ENCODE results near the gene ATP8A2. TPM values are rescaled to one million over a fixed set of nuclear protein-coding genes. Genes with fewer than 3 reads are reported as not detected.
"Not testable (repeated sequence)": the region's sequence is repeated elsewhere in the genome, so short reads cannot be mapped to it uniquely, and the experiment has no call there.

Gene ATP8A2
- total RNA-seq, 1 donor from 2014 or later = 47.3 TPM

DNA sequence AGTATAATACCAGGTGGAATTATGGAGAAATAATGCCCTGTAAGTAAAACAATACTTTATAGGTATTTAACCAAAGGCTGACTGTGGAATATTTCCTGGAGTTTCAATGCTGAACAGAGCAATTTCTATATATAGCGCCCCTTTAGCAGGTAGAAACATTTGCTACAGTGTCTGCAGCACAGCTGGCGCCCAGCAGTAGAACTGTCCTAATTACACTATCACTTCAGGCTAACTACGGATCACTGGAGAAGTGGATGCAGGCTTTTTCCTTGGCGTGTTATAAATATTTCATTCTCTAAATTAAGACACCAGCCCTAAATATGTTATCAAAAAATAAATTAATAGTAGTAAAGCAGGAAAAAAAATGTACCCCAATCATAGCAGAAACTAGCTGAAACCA, 677.0 kb downstream of the ATP8A2 start:
- DNase-seq = no peak

DNA sequence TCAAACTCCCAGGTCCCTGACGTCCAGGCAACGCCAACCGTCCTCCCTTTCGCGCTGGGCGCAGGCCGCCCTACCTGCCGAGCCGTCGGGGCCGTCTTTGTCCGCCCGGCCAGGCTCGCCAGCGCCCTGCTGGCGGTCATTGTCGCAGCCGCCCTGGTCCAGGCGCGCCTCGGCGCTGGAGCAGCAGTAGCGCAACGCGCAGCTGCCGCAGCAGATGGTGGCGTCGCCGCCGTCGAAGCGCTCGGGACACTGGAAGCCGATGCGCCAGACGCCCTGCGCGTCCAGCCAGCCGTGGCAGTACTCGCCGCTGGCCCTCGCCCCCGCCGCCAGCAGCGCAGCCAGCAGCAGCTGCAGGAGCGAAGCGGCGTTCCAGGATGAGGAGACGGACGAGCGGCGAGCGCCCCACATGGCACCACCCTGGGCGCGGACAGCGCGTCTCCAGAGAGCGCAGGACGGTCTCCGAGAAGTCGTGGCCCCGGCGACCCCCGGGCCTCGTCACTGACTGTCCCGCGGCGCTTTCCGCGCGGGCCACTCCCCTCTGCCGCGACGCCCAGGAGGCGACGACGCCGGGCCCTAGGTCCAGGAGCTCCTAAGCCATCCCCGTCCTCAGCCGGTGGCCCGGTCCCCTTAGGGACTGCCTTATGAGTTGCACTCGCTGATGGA, 678.9 kb downstream of the ATP8A2 start:
- no peak for DNase-seq

DNA sequence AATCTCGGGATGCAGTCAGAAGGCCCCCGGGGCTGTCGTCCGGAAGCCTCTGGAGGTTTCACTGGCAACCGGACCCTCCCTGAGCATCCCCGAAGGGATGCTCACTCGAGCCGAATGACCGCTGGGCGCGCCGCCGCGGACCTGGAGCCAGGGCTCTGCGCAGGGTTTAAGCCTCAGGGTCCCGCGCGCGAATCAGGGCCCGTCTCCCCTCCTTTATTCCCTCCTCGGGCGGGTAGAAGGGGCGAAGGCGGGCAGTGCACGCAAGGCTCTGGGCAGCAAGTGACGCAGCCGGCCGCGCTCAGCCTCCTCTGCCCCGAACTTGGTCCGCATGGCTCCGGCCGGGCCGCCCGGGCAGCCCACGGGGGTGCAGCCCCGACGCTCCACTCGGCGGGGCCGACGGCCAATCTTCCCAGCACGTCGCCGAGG, 679.5 kb downstream of the ATP8A2 start:
- DNase-seq = no peak

- no peak for DNase-seq
Measured at GRCh38 chr13:26051657-26052311, 680.0 kb downstream of the ATP8A2 start, which contains the start of gene SHISA2. SHISA2 (minus strand) TSS chr13:26052016; CDS start chr13:26050975, 1,041 bp downstream.

DNA sequence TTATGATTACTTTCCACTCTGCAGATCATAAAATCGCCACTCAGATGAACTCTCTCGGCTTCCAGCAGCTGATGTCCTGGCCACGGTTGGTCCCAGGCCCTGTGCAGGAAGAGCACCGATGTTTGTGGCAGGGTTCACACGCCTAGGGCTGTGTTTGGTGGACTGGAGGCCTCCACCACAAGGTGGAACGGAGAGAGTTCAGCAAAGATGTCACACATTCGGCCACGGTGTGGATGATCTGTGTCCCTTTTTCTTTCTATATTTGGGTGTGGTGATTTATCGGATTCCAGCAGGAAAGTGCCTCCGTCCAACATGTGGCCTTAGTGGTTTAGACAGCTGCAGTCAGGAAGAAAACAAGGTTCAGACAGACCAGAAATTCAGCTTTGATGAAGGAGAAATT, 680.6 kb downstream of the ATP8A2 start:
- DNase-seq = no peak

DNA sequence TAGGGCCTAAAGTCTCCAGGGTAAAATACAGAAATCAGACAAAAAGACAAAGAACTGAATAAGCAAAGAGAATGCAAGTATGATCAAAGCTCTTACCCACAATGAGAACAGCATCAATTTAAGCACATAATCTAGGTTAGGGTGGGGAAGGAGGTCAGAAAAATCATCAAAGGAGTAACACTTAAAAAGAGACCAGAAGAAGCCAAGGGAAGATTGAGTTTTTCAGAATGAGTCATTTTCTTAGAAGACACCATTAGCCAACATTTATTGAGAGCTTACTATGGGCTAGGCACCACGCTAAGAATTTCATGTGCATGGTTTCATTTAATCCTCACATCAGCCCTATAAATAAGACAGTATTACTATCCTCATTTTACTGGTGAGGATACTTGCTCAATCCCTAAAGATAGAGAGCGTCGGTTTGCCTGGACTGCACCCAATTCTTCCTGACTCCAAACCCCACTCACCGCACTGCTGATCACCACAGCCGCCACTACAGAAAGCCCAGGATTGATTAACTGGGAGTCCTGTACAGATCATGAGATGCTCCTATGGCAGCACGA, 681.7 kb downstream of the ATP8A2 start:
- no peak for DNase-seq

DNA sequence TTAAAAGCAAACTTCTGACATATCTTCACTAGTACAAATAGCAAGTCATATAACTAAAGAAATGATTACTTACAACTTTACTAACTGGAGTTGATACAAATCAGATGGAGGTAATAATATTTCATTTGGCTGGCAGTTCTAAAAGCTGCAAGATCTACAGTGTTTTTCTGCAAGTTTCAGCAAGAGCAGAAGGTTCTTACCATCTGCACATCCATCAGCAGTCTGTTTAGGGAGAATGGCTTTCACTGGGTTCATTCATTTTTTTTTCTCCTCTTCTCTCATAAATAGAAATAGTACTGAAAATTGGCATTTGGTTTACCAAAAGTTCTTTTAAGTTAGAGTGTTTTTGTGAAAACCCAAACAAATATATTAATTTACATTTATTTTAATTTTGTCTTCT, 683.1 kb downstream of the ATP8A2 start:
- DNase-seq = no peak

GRCh38 chr13:26058704-26059103, 686.9 kb downstream of the ATP8A2 start:
- no peak for DNase-seq

DNA sequence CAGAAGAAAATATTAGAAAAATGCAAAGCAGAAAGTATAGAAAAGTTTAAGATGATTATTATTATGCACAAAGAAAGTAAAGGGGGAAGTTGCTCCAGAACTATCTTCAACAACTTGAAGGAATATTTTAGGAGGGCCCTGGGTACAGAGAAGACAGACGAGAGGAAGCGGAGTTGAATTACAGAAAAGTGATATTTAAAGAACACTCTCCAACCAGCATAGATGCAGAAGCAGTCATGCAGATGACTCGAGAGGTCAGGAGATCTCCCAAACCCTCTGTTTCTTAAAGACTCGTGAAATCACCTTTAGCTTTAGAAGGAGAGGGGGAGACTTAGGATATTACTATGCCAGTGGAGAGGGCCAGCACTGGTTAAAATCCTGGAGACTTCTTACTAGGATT, 688.6 kb downstream of the ATP8A2 start:
- DNase-seq = no peak

DNA sequence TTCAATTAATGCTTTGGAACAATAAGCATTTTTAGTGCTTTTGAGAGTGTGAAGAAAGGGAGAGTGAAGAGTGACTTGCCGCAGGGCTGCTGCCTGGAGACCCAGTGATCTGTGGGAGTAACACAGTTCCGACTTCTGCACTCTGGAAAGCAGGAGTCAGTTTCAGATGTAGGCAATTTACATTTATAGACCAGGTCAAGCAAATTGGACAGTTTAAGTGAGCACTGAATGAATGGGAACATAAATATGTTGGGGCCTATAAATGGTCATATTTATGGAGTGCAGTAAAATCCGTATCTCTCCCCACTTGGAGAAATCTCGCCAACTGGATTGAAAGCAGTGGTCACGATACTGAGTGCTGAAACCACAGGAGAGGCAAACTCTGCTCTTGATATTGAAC, 689.5 kb downstream of the ATP8A2 start:
- DNase-seq = no peak

GRCh38 chr13:26061947-26062346, 690.2 kb downstream of the ATP8A2 start:
- DNase-seq = no peak

- peak; percentile 18 for DNase-seq
Measured at GRCh38 chr13:26062853-26063444, 691.2 kb downstream of the ATP8A2 start.

- DNase-seq = not testable (repeated sequence)
Measured at GRCh38 chr13:26066492-26066891, 694.7 kb downstream of the ATP8A2 start.

DNA sequence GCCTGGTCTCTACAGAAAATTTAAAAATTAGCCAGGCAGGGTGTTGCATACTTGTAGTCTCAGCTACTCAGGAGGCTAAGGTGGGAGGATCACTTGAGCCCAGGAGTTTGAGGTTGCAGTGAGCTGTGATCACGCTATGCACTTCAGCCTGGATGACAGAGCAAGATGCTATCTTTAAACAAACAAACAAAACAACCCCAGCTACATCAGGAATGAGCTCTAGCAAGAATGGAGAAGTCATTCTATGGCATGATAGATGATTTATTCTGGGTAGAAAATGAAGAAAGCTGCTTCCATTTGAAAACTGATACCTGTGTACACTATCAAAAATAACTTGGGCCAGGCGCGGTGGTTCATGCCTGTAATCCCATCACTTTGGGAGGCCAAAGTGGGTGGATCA, 695.8 kb downstream of the ATP8A2 start:
- DNase-seq = no peak

DNA sequence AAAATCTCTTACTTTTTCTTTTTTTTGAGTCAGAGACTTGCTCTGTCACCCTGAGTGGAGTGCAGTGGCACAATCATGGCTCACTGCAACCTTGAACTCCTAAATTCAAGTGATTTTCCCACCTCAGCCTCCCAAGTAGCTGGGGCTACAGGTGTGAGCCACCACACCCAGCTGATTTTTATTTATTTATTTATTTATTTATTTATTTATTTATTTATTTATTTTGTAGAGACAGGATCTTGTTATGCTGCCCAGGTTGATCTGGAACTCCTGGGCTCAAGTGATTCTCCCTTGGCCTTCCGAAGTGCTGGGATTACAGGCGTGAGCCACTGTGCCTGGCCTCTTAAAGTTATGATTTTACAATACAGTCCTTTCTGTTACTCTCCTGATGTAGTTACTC, 696.6 kb downstream of the ATP8A2 start:
- DNase-seq = not testable (repeated sequence)

DNA sequence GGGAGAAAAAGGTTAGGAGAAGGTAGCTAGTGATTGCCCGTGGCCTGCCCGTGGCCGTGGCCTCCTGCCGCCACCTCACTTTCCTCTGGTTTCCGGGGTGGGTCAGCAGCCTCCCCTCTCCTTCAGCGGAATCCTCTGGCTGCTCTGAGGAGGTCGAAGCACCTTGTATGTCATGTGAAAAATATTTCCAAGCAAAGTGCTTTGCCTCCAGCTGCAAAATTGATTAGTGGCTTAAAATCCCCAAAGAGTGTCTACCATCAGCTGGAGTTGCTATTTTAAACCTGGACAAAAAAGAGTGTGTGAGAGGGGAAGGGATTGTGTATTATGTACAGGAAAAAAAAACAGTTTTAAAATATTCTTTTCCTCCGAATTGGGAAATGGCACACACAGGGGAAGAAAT, 697.9 kb downstream of the ATP8A2 start:
- not testable (repeated sequence) for DNase-seq

GRCh38 chr13:26071691-26072090, 699.9 kb downstream of the ATP8A2 start:
- no peak for DNase-seq

DNA sequence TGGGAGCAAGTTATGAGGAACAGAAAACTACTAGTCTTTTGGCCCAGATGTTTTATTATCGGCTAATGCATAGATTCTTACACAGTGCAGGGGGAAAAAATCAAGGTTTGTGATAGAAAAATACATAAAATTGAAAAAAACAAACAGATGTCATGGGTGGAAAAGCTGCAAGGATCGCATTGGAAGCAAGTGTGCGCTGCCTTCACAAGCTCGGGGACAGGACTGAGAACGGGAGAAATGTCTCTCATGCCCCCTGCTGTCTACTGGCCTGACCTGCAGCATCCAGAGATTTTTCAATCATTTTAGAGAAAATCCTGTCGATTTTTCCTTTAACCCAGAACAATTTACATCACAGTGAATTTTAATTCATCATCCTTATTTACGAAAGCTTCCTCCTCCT, 700.6 kb downstream of the ATP8A2 start:
- not testable (repeated sequence) for DNase-seq

GRCh38 chr13:26074706-26075105, 702.9 kb downstream of the ATP8A2 start:
- no peak for DNase-seq
